Ascending aorta (tissue), 2 donors: ENCODE results near the gene EFNA3. TPM values are rescaled to one million over a fixed set of nuclear protein-coding genes. Genes with fewer than 3 reads are reported as not detected.

Experiments
- DNase-seq, 2 donors: peaks; one replicate each; pipeline ENCODE4 v3.0.0-alpha.2; 2019; ENCODE audit warnings: low spot score in 2 of 2
- H3K27ac ChIP-seq, 2 donors: fragments of 200-600 bp; sonication (generic); one replicate each; pipeline ENCODE4 v1.5.1; 2016 to 2017; ENCODE audit warnings: mild to moderate bottlenecking in 1 of 2
- H3K27me3 ChIP-seq: fragments of 200-600 bp; sonication (generic); one replicate; pipeline ENCODE4 v1.5.1; 2017
- H3K36me3 ChIP-seq, 2 donors: fragments of 200-600 bp; sonication (generic); one replicate each; pipeline ENCODE4 v1.5.1; 2016
- H3K4me1 ChIP-seq, 2 donors: fragments of 200-600 bp; sonication (generic); one replicate each; pipeline ENCODE4 v1.5.1; 2016 to 2017; ENCODE audit warnings: mild to moderate bottlenecking in 1 of 2
- H3K4me3 ChIP-seq, 2 donors: fragments of 200-600 bp; sonication (generic); one replicate each; pipeline ENCODE4 v1.5.1; 2016 to 2017; ENCODE audit warnings: mild to moderate bottlenecking in 1 of 2
- H3K9me3 ChIP-seq, 2 donors: fragments of 200-600 bp; sonication (generic); one replicate each; pipeline ENCODE4 v1.5.1; 2016
- CTCF ChIP-seq, 3 experiments: fragments of 200-600 bp in 2 of 3; fragments of 450-650 bp in 1 of 3; sonication (generic) in 2 of 3; IDR thresholded peaks; one replicate each; pipeline ENCODE4 v1.5.1; 2016 to 2019; ENCODE audit warnings: antibody characterized with exemption in 3 of 3, mild to moderate bottlenecking in 1 of 3, moderate library complexity in 1 of 3
- intact Hi-C: fragments of 100-400 bp; cut with DNase I; formaldehyde crosslinking; loops from one replicate; pipeline ENCODE4 v1.15.1; 2023
- total RNA-seq: library from RNA; depleted of rRNA; stranded (reverse); fragments of >200 nt; gene quantifications from one replicate; pipeline ENCODE4 v1.1.0, GENCODE V29; 2016

The EFNA3 gene
- total RNA-seq, 1 donor from 2014 or later: 1.5 TPM

- peaks cover 23% of the 10 kb centered on the region for H3K27me3 ChIP-seq
- no peaks in the 10 kb centered on the region for H3K9me3 ChIP-seq
- TF ChIP-seq CTCF (IDR thresholded peaks at IDR 0.05): no peak
- no peak overlapping the region for H3K27ac ChIP-seq
- intact Hi-C loops: no loop called here
- no peak for DNase-seq
- H3K36me3 ChIP-seq: no peaks in the 10 kb centered on the region
- peaks cover 30 to 39% of the 10 kb centered on the region in 2 donors for H3K4me1 ChIP-seq
- H3K4me3 ChIP-seq: no peak overlapping the region
Observed at GRCh38 chr1:155077346-155077745, 1.3 kb upstream of the EFNA3 start.

- no peak for DNase-seq
- Histone ChIP-seq H3K4me1 (peaks cover 32 to 41% of the 10 kb centered on the region in 2 donors), H3K27me3 (peaks cover 29% of the 10 kb centered on the region), H3K27ac (no peak overlapping the region), H3K9me3 (no peaks in the 10 kb centered on the region), H3K4me3 (no peak overlapping the region), H3K36me3 (no peaks in the 10 kb centered on the region)
- intact Hi-C loops: no loop called here
- no peak for TF ChIP-seq CTCF (IDR thresholded peaks at IDR 0.05)
Observed at GRCh38 chr1:155077758-155078445, 735 bp upstream of the EFNA3 start.

- Histone ChIP-seq H3K9me3 (no peaks in the 10 kb centered on the region), H3K27me3 (peaks cover 40% of the 10 kb centered on the region), H3K36me3 (no peaks in the 10 kb centered on the region), H3K4me1 (peaks cover 32 to 41% of the 10 kb centered on the region in 2 donors), H3K4me3 (peak overlapping the region; percentile 62 to 66), H3K27ac (no peak overlapping the region)
- intact Hi-C loops: no loop called here
- DNase-seq: no peak
- TF ChIP-seq CTCF (IDR thresholded peaks at IDR 0.05): no peak
Observed at GRCh38 chr1:155079210-155079486, 511 bp downstream of the EFNA3 start.

GRCh38 chr1:155079487-155080311, 1.1 kb downstream of the EFNA3 start:
- no peak for DNase-seq
- intact Hi-C loops: no loop called here
- Histone ChIP-seq H3K4me3 (peak overlapping the region; percentile 62 to 66), H3K4me1 (peaks cover 32 to 46% of the 10 kb centered on the region in 2 donors), H3K27ac (no peak overlapping the region), H3K36me3 (no peaks in the 10 kb centered on the region), H3K9me3 (no peaks in the 10 kb centered on the region), H3K27me3 (peaks cover 42% of the 10 kb centered on the region)
- TF ChIP-seq CTCF (IDR thresholded peaks at IDR 0.05): no peak

- Histone ChIP-seq H3K4me3 (peak overlapping the region; percentile 42 to 66), H3K27me3 (peaks cover 42% of the 10 kb centered on the region), H3K27ac (no peak overlapping the region), H3K4me1 (peaks cover 33 to 46% of the 10 kb centered on the region in 2 donors), H3K36me3 (no peaks in the 10 kb centered on the region), H3K9me3 (no peaks in the 10 kb centered on the region)
- intact Hi-C loops: no loop called here
- TF ChIP-seq CTCF (IDR thresholded peaks at IDR 0.05): no peak
- DNase-seq: no peak
Observed at GRCh38 chr1:155080312-155081228, 1.9 kb downstream of the EFNA3 start.
